Measurements from ENCODE around the gene MIR17HG.

- no peak for TF ChIP-seq EP300 (IDR thresholded peaks at IDR 0.05)
- TF ChIP-seq, protein P1, sequence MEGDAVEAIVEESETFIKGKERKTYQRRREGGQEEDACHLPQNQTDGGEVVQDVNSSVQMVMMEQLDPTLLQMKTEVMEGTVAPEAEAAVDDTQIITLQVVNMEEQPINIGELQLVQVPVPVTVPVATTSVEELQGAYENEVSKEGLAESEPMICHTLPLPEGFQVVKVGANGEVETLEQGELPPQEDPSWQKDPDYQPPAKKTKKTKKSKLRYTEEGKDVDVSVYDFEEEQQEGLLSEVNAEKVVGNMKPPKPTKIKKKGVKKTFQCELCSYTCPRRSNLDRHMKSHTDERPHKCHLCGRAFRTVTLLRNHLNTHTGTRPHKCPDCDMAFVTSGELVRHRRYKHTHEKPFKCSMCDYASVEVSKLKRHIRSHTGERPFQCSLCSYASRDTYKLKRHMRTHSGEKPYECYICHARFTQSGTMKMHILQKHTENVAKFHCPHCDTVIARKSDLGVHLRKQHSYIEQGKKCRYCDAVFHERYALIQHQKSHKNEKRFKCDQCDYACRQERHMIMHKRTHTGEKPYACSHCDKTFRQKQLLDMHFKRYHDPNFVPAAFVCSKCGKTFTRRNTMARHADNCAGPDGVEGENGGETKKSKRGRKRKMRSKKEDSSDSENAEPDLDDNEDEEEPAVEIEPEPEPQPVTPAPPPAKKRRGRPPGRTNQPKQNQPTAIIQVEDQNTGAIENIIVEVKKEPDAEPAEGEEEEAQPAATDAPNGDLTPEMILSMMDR (IDR thresholded peaks at IDR 0.05), result no peak
- TF ChIP-seq POLR2A (IDR thresholded peaks at IDR 0.05), result no peak
Observed at GRCh38 chr13:91318886-91319285, 28.6 kb upstream of the MIR17HG start.
